Keratinocyte (primary cell): Measurements from ENCODE around the gene ACOXL. TPM values are rescaled to one million over a fixed set of nuclear protein-coding genes. Genes with fewer than 3 reads are reported as not detected.

Source experiments
- DNase-seq: peaks from one replicate; pipeline ENCODE4 v3.0.0-alpha.2; 2011; ENCODE audit warnings: low read depth, missing footprints, low spot score
- FAIRE-seq: peaks from 2 replicates; lab custom pipeline; 2011; peaks lifted over from hg19 to GRCh38; lab: Jason Lieb, UNC
- H2AFZ ChIP-seq: 2 replicates; pipeline ENCODE4 v1.6.0; 2012; ENCODE audit warnings: low read length, control low read depth, inconsistent platforms; ENCODE audit not compliant: control insufficient read depth
- H3K27ac ChIP-seq: 2 replicates; pipeline ENCODE4 v1.5.1; 2011; ENCODE audit warnings: low read length; ENCODE audit not compliant: control insufficient read depth, insufficient read depth
- H3K27me3 ChIP-seq: 3 replicates; pipeline ENCODE4 v1.6.0; 2011; ENCODE audit warnings: low read length; ENCODE audit not compliant: control insufficient read depth, insufficient read depth; ENCODE audit errors: extremely low read depth
- H3K36me3 ChIP-seq, 2 experiments: 2 replicates in 1 of 2; 3 replicates in 1 of 2; pipeline ENCODE4 v1.5.1; 2011; ENCODE audit warnings: low read length in 2 of 2, mild to moderate bottlenecking in 1 of 2; ENCODE audit not compliant: control insufficient read depth in 2 of 2, insufficient read depth in 2 of 2; ENCODE audit errors: extremely low read depth in 1 of 2
- H3K4me1 ChIP-seq: 3 replicates; pipeline ENCODE4 v1.5.1; 2011; ENCODE audit warnings: low read length; ENCODE audit not compliant: control insufficient read depth, insufficient read depth; ENCODE audit errors: extremely low read depth
- H3K4me2 ChIP-seq: 3 replicates; pipeline ENCODE4 v1.6.0; 2011; ENCODE audit warnings: low read depth, low read length; ENCODE audit not compliant: control insufficient read depth, insufficient read depth; ENCODE audit errors: extremely low read depth
- H3K4me3 ChIP-seq, 3 experiments: fragments of 200-600 bp in 1 of 3; sonication (generic) in 1 of 3; 2 replicates in 2 of 3; 3 replicates in 1 of 3; pipeline ENCODE4 v1.5.1; 2011 to 2016; ENCODE audit warnings: low read length in 3 of 3, mild to moderate bottlenecking in 3 of 3, control low read depth in 2 of 3, inconsistent platforms in 1 of 3, low read depth in 1 of 3, mixed read lengths in 1 of 3, mixed run types in 1 of 3, moderate library complexity in 1 of 3; ENCODE audit not compliant: control insufficient read depth in 2 of 3, insufficient read depth in 2 of 3; ENCODE audit errors: extremely low read depth in 1 of 3
- H3K79me2 ChIP-seq: 2 replicates; pipeline ENCODE4 v1.6.0; 2012; ENCODE audit warnings: low read length; ENCODE audit not compliant: control insufficient read depth, insufficient read depth
- H3K9ac ChIP-seq: 3 replicates; pipeline ENCODE4 v1.6.0; 2011; ENCODE audit warnings: low read length; ENCODE audit not compliant: control insufficient read depth, insufficient read depth; ENCODE audit errors: extremely low read depth
- H3K9me1 ChIP-seq: 3 replicates; pipeline ENCODE4 v1.6.0; 2011; ENCODE audit warnings: low read length; ENCODE audit not compliant: control insufficient read depth, insufficient read depth; ENCODE audit errors: extremely low read depth
- H3K9me3 ChIP-seq: 2 replicates; pipeline ENCODE4 v1.5.1; 2012; ENCODE audit warnings: low read depth, low read length; ENCODE audit not compliant: control insufficient read depth
- H4K20me1 ChIP-seq: 3 replicates; pipeline ENCODE4 v1.6.0; 2011; ENCODE audit warnings: low read length; ENCODE audit not compliant: control insufficient read depth, insufficient read depth; ENCODE audit errors: extremely low read depth
- EZH2 ChIP-seq: IDR thresholded peaks from one replicate; pipeline ENCODE4 v1.6.1; 2012; ENCODE audit warnings: inconsistent platforms, mild to moderate bottlenecking, low read length, moderate library complexity
- dilution Hi-C: fragments of 300-500 bp; cut with MboI; formaldehyde crosslinking; loops from one replicate; pipeline ENCODE4 v1.7.0; 2020; ENCODE audit warnings: low sequenced_read_pairs; ENCODE audit not compliant: extremely low pct_ligation_motif_present
- polyA plus RNA-seq, 5 experiments: library from polyadenylated mRNA; depleted of rRNA in 3 of 5; stranded (reverse) in 3 of 5; stranded (forward) in 1 of 5; unstranded in 1 of 5; fragments of >200 nt; gene quantifications; 1 replicate in 1 of 5; 2 replicates in 3 of 5; 3 replicates in 1 of 5; pipeline versions ENCODE4 v1.2.1 to v1.2.3, GENCODE V29; 2011 to 2012; ENCODE audit warnings: missing spikeins in 2 of 5, low read depth in 1 of 5, low replicate concordance in 1 of 5
- TF ChIP-seq, protein P1 (sequence below), 3 experiments: IDR thresholded peaks in 1 of 3; conservative IDR thresholded peaks in 1 of 3; optimal IDR thresholded peaks in 1 of 3; 2 replicates in 2 of 3; 3 replicates in 1 of 3; pipeline versions ENCODE3 to v1.5.1; 2011; ENCODE audit warnings: low read length in 3 of 3, mild to moderate bottlenecking in 3 of 3, moderate library complexity in 2 of 3, control low read depth in 1 of 3, inconsistent platforms in 1 of 3; ENCODE audit not compliant: insufficient read depth in 2 of 3; ENCODE audit errors: extremely low read depth in 1 of 3

The ACOXL gene
- polyA plus RNA-seq, 1 donor (not counting 4 experiments of a cell fraction or from before 2014, with no cell fraction given): 0.04 TPM

DNA sequence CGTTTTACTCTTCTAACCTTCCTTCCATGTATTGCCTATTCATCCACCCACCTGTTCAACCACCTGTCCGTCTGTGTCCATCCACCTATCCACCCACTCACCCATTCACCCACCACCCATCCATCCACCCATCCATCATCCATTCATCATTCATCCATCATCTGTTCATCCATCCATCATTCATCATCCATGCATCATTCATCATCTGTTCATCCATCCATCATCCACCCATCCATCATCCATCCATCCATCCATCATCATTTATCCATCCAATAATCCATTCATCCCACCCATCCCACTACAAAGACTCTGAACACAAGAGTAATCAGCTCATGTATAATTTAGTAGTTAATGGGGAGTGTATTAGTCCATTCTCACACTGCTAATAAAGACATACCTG is 78.0 kb downstream of the ACOXL start:
- DNase-seq (no peak), FAIRE-seq (no peak)
- Histone ChIP-seq H3K9ac (no peak overlapping the region), H3K9me1 (no peaks in the 10 kb centered on the region), H3K4me1 (no peaks in the 10 kb centered on the region), H3K9me3 (no peaks in the 10 kb centered on the region), H2AFZ (no peak overlapping the region), H3K27ac (no peak overlapping the region), H3K36me3 (no peaks in the 10 kb centered on the region), H3K4me3 (no peak overlapping the region), H3K4me2 (no peak overlapping the region), H4K20me1 (no peaks in the 10 kb centered on the region), H3K27me3 (peaks cover 9% of the 10 kb centered on the region), H3K79me2 (no peaks in the 10 kb centered on the region)
- dilution Hi-C loops: no loop called here
- TF ChIP-seq, protein P1, sequence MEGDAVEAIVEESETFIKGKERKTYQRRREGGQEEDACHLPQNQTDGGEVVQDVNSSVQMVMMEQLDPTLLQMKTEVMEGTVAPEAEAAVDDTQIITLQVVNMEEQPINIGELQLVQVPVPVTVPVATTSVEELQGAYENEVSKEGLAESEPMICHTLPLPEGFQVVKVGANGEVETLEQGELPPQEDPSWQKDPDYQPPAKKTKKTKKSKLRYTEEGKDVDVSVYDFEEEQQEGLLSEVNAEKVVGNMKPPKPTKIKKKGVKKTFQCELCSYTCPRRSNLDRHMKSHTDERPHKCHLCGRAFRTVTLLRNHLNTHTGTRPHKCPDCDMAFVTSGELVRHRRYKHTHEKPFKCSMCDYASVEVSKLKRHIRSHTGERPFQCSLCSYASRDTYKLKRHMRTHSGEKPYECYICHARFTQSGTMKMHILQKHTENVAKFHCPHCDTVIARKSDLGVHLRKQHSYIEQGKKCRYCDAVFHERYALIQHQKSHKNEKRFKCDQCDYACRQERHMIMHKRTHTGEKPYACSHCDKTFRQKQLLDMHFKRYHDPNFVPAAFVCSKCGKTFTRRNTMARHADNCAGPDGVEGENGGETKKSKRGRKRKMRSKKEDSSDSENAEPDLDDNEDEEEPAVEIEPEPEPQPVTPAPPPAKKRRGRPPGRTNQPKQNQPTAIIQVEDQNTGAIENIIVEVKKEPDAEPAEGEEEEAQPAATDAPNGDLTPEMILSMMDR (optimal IDR thresholded peaks at IDR 0.05 in 1 of 3, IDR thresholded peaks at IDR 0.05 in 1 of 3, conservative IDR thresholded peaks at IDR 0.05 in 1 of 3; ENCODE audit: extremely low read depth in 1 of 3, insufficient read depth in 2 of 3, low read length in 3 of 3): no peak
- TF ChIP-seq EZH2: no peak

DNA sequence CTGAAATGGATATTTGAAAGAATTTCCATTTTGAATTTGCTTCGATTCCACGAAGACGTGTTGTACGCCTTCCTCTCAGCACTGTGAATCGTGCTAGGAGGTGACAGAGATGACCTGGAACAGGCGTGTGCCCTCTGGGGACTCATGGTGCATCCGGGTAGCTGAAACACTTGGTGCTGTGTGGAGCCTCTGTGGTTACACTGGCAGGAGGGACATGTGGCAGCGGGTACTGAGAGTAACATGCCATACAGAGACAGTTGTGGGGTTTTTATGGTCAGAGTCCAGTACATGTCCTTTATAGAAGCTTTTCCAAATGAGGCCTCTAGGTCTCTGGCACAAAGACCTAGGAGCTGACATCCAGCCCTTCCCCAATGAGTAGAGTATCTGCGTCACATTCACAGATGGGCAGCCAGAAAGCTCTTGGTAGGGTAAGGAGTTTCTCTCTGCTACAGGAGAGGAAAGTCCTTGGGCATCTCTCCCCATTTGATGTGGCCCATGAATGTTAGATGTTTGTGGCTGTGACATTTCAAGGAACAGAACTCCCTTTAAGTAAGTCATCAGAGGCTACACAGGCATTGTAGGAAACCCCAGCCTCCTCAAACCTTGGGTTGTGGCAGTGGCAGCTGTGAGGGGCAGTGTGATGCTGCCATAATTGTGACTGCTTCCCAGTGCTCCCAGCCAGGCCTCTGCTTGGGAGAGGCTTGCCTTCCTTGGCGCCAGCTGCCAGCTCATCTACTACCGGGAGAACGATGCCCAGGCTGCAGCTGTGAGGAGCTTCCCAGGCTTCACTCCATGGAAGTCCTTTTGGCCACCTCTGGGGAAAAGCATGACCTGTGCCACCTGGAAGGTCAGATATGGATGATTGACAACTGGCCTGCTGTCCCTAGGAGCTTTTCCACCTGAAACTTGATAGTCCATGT is 80.6 kb downstream of the ACOXL start:
- FAIRE-seq (no peak), DNase-seq (no peak)
- Histone ChIP-seq H3K27ac (no peak overlapping the region), H3K9me3 (no peaks in the 10 kb centered on the region), H2AFZ (no peak overlapping the region), H3K4me2 (no peak overlapping the region), H4K20me1 (no peaks in the 10 kb centered on the region), H3K4me1 (no peaks in the 10 kb centered on the region), H3K36me3 (no peaks in the 10 kb centered on the region), H3K9me1 (no peaks in the 10 kb centered on the region), H3K9ac (no peak overlapping the region), H3K4me3 (no peak overlapping the region), H3K27me3 (peaks cover 5% of the 10 kb centered on the region), H3K79me2 (no peaks in the 10 kb centered on the region)
- TF ChIP-seq, protein P1 (optimal IDR thresholded peaks at IDR 0.05 in 1 of 3, IDR thresholded peaks at IDR 0.05 in 1 of 3, conservative IDR thresholded peaks at IDR 0.05 in 1 of 3; ENCODE audit: extremely low read depth in 1 of 3, insufficient read depth in 2 of 3, low read length in 3 of 3): no peak
- TF ChIP-seq EZH2: no peak
- dilution Hi-C loops: no loop called here
